Panc1 (cell line): Measurements from ENCODE around the gene XPNPEP1.

Source experiments
- POLR2AphosphoS5 ChIP-seq: IDR thresholded peaks from 2 replicates; pipeline ENCODE4 v1.6.1; 2012; ENCODE audit warnings: mild to moderate bottlenecking, low read depth, low read length, moderate library complexity
- TF ChIP-seq, protein P1 (sequence below): fragments of 450-650 bp; IDR thresholded peaks from 2 replicates; pipeline ENCODE4 v1.5.1; 2017; ENCODE audit warnings: mild to moderate bottlenecking

DNA sequence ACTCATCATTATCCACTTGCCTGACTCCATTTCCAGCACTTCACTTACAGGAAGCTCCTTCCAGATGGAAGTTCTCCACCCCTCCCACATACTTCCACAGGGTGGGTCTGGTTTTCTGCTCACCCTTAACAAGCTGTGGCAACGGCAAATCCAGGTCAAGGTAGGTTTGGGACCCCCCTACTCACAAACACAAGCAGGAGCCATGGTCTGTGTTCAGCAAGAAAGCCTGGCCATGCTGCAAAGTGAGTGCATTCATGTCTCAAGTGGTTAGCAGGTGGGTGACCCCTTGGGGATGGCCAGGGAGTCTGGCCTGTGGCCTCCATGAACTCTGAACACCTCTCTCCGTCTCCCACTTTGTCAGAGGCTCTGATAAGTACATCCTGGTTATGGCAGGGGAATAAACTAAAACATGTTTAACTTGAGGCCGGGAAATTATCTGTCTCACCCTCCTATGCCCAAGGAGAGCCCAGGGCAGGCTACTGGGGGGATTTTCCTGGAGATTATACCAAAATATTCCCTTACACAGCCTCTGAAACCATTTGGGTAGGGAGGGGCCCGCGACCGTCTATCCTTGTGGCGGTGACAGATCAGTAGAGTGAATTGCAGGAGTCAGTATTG lies 844 bp downstream of the XPNPEP1 start:
- TF ChIP-seq, protein P1, sequence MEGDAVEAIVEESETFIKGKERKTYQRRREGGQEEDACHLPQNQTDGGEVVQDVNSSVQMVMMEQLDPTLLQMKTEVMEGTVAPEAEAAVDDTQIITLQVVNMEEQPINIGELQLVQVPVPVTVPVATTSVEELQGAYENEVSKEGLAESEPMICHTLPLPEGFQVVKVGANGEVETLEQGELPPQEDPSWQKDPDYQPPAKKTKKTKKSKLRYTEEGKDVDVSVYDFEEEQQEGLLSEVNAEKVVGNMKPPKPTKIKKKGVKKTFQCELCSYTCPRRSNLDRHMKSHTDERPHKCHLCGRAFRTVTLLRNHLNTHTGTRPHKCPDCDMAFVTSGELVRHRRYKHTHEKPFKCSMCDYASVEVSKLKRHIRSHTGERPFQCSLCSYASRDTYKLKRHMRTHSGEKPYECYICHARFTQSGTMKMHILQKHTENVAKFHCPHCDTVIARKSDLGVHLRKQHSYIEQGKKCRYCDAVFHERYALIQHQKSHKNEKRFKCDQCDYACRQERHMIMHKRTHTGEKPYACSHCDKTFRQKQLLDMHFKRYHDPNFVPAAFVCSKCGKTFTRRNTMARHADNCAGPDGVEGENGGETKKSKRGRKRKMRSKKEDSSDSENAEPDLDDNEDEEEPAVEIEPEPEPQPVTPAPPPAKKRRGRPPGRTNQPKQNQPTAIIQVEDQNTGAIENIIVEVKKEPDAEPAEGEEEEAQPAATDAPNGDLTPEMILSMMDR, result no peak
- TF ChIP-seq POLR2AphosphoS5, result no peak
